Liver (tissue), 9 donors: ENCODE data around the gene CDH13. TPM values are rescaled to one million over a fixed set of nuclear protein-coding genes. Genes with fewer than 3 reads are reported as not detected.

Experiments
- DNase-seq: peaks from one replicate; pipeline ENCODE4 v3.0.0-alpha.2; 2017; ENCODE audit warnings: low spot score
- H3K27ac ChIP-seq, 2 donors: one replicate each; pipeline ENCODE4 v1.7.0; 2013; ENCODE audit warnings: inconsistent platforms in 2 of 2, low read length in 2 of 2, control low read depth in 1 of 2, low read depth in 1 of 2, mild to moderate bottlenecking in 1 of 2
- H3K27me3 ChIP-seq, 4 donors: one replicate each; pipeline versions ENCODE4 v1.6.1 to v1.7.0; 2013; ENCODE audit warnings: low read length in 3 of 4, inconsistent platforms in 1 of 4, mild to moderate bottlenecking in 1 of 4, moderate library complexity in 1 of 4; ENCODE audit not compliant: control insufficient read depth in 4 of 4, insufficient read depth in 4 of 4
- H3K36me3 ChIP-seq, 4 donors: one replicate each; pipeline versions ENCODE4 v1.6.1 to v1.7.0; 2013; ENCODE audit warnings: low read length in 3 of 4, mild to moderate bottlenecking in 3 of 4, low read depth in 1 of 4, moderate library complexity in 1 of 4; ENCODE audit not compliant: control insufficient read depth in 4 of 4, insufficient read depth in 3 of 4
- H3K4me1 ChIP-seq, 4 donors: one replicate each; pipeline versions ENCODE4 v1.6.1 to v1.7.0; 2013; ENCODE audit warnings: low read length in 3 of 4, mild to moderate bottlenecking in 3 of 4, moderate library complexity in 1 of 4; ENCODE audit not compliant: control insufficient read depth in 4 of 4, insufficient read depth in 4 of 4
- H3K4me3 ChIP-seq, 3 donors: one replicate each; pipeline versions ENCODE4 v1.6.1 to v1.7.0; 2013; ENCODE audit warnings: low read length in 3 of 3, control low read depth in 1 of 3, low read depth in 1 of 3, mild to moderate bottlenecking in 1 of 3
- H3K9ac ChIP-seq, 2 donors: one replicate each; pipeline ENCODE4 v1.7.0; 2013; ENCODE audit warnings: low read length in 2 of 2, mild to moderate bottlenecking in 2 of 2, moderate library complexity in 2 of 2, control low read depth in 1 of 2, low read depth in 1 of 2
- H3K9me3 ChIP-seq, 4 donors: one replicate each; pipeline versions ENCODE4 v1.6.1 to v1.7.0; 2013; ENCODE audit warnings: low read length in 3 of 4; ENCODE audit not compliant: control insufficient read depth in 4 of 4
- EGR1 ChIP-seq, 2 donors: IDR thresholded peaks; 2 replicates each; pipeline ENCODE4 v1.6.1; 2016 to 2018; ENCODE audit warnings: antibody characterized with exemption in 2 of 2, low read depth in 2 of 2
- FOXA1 ChIP-seq: IDR thresholded peaks from 2 replicates; pipeline ENCODE4 v1.6.1; 2016; ENCODE audit warnings: antibody characterized with exemption
- FOXA2 ChIP-seq: IDR thresholded peaks from 2 replicates; pipeline ENCODE4 v1.6.1; 2016; ENCODE audit warnings: antibody characterized with exemption
- GABPA ChIP-seq, 2 donors: IDR thresholded peaks in 1 of 2; conservative IDR thresholded peaks in 1 of 2; 2 replicates each; pipeline ENCODE4 v1.6.1; 2016; ENCODE audit warnings: antibody characterized with exemption in 2 of 2, mild to moderate bottlenecking in 1 of 2, moderate library complexity in 1 of 2
- HNF4A ChIP-seq, 2 donors: conservative IDR thresholded peaks; 2 replicates each; pipeline ENCODE4 v1.6.1; 2016; ENCODE audit warnings: antibody characterized with exemption in 2 of 2, mild to moderate bottlenecking in 2 of 2
- HNF4G ChIP-seq: IDR thresholded peaks from 2 replicates; pipeline ENCODE4 v1.6.1; 2016; ENCODE audit warnings: antibody characterized with exemption
- JUND ChIP-seq, 2 donors: IDR thresholded peaks; 2 replicates each; pipeline ENCODE4 v1.6.1; 2016; ENCODE audit warnings: antibody characterized with exemption in 2 of 2
- NR2F2 ChIP-seq: IDR thresholded peaks from 2 replicates; pipeline ENCODE4 v1.6.1; 2016; ENCODE audit warnings: antibody characterized with exemption
- RAD21 ChIP-seq, 2 donors: IDR thresholded peaks; 2 replicates each; pipeline ENCODE4 v1.6.1; 2016; ENCODE audit warnings: antibody characterized with exemption in 2 of 2, mild to moderate bottlenecking in 2 of 2
- RXRA ChIP-seq, 2 donors: IDR thresholded peaks; 2 replicates each; pipeline ENCODE4 v1.6.1; 2017 to 2018; ENCODE audit warnings: antibody characterized with exemption in 2 of 2, mild to moderate bottlenecking in 1 of 2
- SP1 ChIP-seq: IDR thresholded peaks from 2 replicates; pipeline ENCODE4 v1.6.1; 2018; ENCODE audit warnings: antibody characterized with exemption, mild to moderate bottlenecking
- TAF1 ChIP-seq: conservative IDR thresholded peaks from 2 replicates; pipeline ENCODE4 v1.6.1; 2016; ENCODE audit warnings: antibody characterized with exemption, mild to moderate bottlenecking
- YY1 ChIP-seq: IDR thresholded peaks from 2 replicates; pipeline ENCODE4 v1.6.1; 2016; ENCODE audit warnings: antibody characterized with exemption, mild to moderate bottlenecking
- WGBS: extraction: QIAGEN DNeasy Blood & Tissue Kit; methylation state at CpG from one replicate; pipeline ENCODE4 v1.1.7; 2013; 5-methylcytosine and 5-hydroxymethylcytosine counted together
- polyA plus RNA-seq, 2 donors: library from polyadenylated mRNA; stranded (reverse) in 1 of 2; unstranded in 1 of 2; fragments of 200-250 nt in 1 of 2; fragments of >200 nt in 1 of 2; fragmentation: Nextera tagmentation in 1 of 2; extraction: Ambion mirVana in 1 of 2; gene quantifications; one replicate each; pipeline versions ENCODE4 v1.2.1 to v1.2.3, GENCODE V29; 2013 to 2015
- total RNA-seq, 2 donors: library from RNA; depleted of rRNA; stranded (reverse); fragments of >200 nt; gene quantifications; one replicate each; pipeline ENCODE4 v1.2.3, GENCODE V29; 2014
- TF ChIP-seq, protein P1 (sequence below): IDR thresholded peaks from 2 replicates; pipeline ENCODE4 v1.6.1; 2016; ENCODE audit warnings: antibody characterized with exemption
- TF ChIP-seq, protein P2 (sequence below): IDR thresholded peaks from 2 replicates; pipeline ENCODE4 v1.6.1; 2016; ENCODE audit warnings: antibody characterized with exemption
- TF ChIP-seq, protein P3 (sequence below): IDR thresholded peaks from 2 replicates; pipeline ENCODE4 v1.6.1; 2016; ENCODE audit warnings: antibody characterized with exemption
- TF ChIP-seq, protein P4 (sequence below): fragments of 150-350 bp; IDR thresholded peaks from 2 replicates; pipeline ENCODE4 v1.5.1; 2017; ENCODE audit warnings: improper control_type of control experiment, low read depth, low read length; ENCODE audit not compliant: missing input control
- donor health status: healthy.
- donor health status: healthy.
- donor health status: healthy.
- donor health status: healthy.
- donor health status: healthy.

CDH13 gene
- total and polyA plus RNA-seq, 4 donors = 0.21 to 1.5 (median 0.58) TPM

DNA sequence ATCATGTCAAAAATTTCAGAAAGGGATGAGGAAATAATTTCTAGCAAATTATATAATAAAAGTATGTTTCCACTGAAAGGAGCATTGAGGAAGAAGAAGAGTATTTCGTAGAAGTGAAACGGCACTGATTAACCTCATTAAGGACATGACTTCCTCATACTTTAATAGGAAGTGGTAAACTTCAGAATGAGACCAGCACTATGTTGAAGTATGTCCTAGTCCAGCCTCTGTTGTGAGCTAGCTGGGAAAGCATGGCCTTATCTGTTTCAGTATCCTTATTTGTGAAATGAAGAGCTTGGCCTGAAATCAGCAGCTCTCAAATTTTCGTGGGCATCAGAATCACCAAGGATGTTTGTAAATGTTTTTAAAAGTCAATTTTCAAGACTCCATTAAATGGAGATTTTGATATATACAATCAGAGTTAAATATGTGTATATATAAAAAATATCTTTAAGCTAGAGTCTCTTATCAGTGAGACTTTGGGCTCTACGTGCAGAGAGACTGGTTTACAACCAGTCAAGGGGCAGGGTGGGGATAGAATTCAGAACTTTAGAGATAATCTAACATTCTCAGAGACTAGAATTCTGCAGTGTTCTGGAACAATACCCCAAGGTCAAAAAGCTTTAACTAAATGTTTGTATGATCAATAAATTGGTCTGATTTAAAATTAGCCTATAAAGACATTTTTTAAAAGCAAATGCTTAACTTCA, 365.4 kb downstream of the CDH13 start:
- Histone ChIP-seq H3K9me3 (no peaks in the 10 kb centered on the region), H3K4me3 (no peak overlapping the region), H3K9ac (no peak overlapping the region), H3K27me3 (no peaks in the 10 kb centered on the region), H3K4me1 (no peaks in the 10 kb centered on the region), H3K36me3 (no peaks in the 10 kb centered on the region), H3K27ac (no peak overlapping the region)
- no peak for DNase-seq
- 49% methylated on average over 4 of the region's 4 CpGs for WGBS
- TF ChIP-seq TAF1 = no peak
- TF ChIP-seq FOXA1 = no peak
- TF ChIP-seq GABPA (IDR thresholded peaks at IDR 0.05 in 1 of 2, conservative IDR thresholded peaks at IDR 0.05 in 1 of 2) = no peak
- TF ChIP-seq HNF4G = no peak
- no peak for TF ChIP-seq RXRA (IDR thresholded peaks at IDR 0.05)
- TF ChIP-seq, protein P1, sequence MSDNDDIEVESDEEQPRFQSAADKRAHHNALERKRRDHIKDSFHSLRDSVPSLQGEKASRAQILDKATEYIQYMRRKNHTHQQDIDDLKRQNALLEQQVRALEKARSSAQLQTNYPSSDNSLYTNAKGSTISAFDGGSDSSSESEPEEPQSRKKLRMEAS = no peak
- TF ChIP-seq FOXA2 = no peak
- TF ChIP-seq, protein P2, sequence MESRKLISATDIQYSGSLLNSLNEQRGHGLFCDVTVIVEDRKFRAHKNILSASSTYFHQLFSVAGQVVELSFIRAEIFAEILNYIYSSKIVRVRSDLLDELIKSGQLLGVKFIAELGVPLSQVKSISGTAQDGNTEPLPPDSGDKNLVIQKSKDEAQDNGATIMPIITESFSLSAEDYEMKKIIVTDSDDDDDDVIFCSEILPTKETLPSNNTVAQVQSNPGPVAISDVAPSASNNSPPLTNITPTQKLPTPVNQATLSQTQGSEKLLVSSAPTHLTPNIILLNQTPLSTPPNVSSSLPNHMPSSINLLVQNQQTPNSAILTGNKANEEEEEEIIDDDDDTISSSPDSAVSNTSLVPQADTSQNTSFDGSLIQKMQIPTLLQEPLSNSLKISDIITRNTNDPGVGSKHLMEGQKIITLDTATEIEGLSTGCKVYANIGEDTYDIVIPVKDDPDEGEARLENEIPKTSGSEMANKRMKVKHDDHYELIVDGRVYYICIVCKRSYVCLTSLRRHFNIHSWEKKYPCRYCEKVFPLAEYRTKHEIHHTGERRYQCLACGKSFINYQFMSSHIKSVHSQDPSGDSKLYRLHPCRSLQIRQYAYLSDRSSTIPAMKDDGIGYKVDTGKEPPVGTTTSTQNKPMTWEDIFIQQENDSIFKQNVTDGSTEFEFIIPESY = no peak
- no peak for TF ChIP-seq YY1
- TF ChIP-seq JUND (IDR thresholded peaks at IDR 0.05) = no peak
- TF ChIP-seq, protein P3, sequence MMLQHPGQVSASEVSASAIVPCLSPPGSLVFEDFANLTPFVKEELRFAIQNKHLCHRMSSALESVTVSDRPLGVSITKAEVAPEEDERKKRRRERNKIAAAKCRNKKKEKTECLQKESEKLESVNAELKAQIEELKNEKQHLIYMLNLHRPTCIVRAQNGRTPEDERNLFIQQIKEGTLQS = no peak
- no peak for TF ChIP-seq SP1
- no peak for TF ChIP-seq RAD21 (IDR thresholded peaks at IDR 0.05)
- no peak for TF ChIP-seq HNF4A (conservative IDR thresholded peaks at IDR 0.05)
- no peak for TF ChIP-seq NR2F2
- TF ChIP-seq, protein P4, sequence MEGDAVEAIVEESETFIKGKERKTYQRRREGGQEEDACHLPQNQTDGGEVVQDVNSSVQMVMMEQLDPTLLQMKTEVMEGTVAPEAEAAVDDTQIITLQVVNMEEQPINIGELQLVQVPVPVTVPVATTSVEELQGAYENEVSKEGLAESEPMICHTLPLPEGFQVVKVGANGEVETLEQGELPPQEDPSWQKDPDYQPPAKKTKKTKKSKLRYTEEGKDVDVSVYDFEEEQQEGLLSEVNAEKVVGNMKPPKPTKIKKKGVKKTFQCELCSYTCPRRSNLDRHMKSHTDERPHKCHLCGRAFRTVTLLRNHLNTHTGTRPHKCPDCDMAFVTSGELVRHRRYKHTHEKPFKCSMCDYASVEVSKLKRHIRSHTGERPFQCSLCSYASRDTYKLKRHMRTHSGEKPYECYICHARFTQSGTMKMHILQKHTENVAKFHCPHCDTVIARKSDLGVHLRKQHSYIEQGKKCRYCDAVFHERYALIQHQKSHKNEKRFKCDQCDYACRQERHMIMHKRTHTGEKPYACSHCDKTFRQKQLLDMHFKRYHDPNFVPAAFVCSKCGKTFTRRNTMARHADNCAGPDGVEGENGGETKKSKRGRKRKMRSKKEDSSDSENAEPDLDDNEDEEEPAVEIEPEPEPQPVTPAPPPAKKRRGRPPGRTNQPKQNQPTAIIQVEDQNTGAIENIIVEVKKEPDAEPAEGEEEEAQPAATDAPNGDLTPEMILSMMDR = no peak

DNA sequence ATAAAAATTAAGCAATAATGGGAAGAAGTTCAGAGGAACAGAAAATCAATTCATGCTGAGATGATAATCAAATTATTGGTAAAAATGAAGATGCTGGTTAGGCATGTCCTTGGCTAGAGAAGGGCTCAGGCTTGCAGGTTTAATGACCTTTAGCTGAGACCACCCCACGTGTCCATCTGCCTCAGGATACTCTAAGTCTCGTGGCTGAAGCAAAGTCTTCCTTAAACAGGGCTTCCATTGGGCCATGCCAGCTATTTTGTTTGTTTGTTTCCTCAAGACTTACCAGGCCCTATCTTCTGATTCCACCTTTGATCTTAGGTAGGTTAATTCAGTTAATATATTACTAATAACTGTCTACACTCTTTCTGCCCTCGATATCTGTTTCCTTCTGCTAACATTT, 366.0 kb downstream of the CDH13 start:
- Histone ChIP-seq H3K27ac (no peak overlapping the region), H3K4me1 (no peaks in the 10 kb centered on the region), H3K9ac (no peak overlapping the region), H3K9me3 (no peaks in the 10 kb centered on the region), H3K27me3 (no peaks in the 10 kb centered on the region), H3K4me3 (no peak overlapping the region), H3K36me3 (no peaks in the 10 kb centered on the region)
- no peak for TF ChIP-seq NR2F2
- no peak for TF ChIP-seq HNF4A (conservative IDR thresholded peaks at IDR 0.05)
- no peak for TF ChIP-seq RAD21 (IDR thresholded peaks at IDR 0.05)
- no peak for TF ChIP-seq TAF1
- no peak for TF ChIP-seq SP1
- TF ChIP-seq, protein P4 = no peak
- TF ChIP-seq EGR1 (IDR thresholded peaks at IDR 0.05; ENCODE audit: low read depth in 2 of 2) = no peak
- no peak for DNase-seq
- 47% methylated on average over 3 of the region's 3 CpGs for WGBS
